ENCODE data around the gene THADA.
"Not testable (repeated sequence)": the region's sequence is repeated elsewhere in the genome, so short reads cannot be mapped to it uniquely, and the experiment has no call there.

THADA gene

GRCh38 chr2:43402452-43402937 lies 193.3 kb downstream of the THADA start:
- no peak for DNase-seq

GRCh38 chr2:43402002-43402401 lies 193.8 kb downstream of the THADA start:
- no peak for DNase-seq

- DNase-seq, result no peak
Observed at GRCh38 chr2:43400508-43400907, 195.3 kb downstream of the THADA start.

- DNase-seq, result no peak
Observed at GRCh38 chr2:43399515-43400264, 196.1 kb downstream of the THADA start.

- DNase-seq, result no peak
Observed at GRCh38 chr2:43399098-43399497, 196.7 kb downstream of the THADA start.

- DNase-seq, result no peak
Observed at GRCh38 chr2:43397821-43398220, 198.0 kb downstream of the THADA start.

GRCh38 chr2:43397411-43397810 lies 198.4 kb downstream of the THADA start:
- no peak for DNase-seq

- DNase-seq, result not testable (repeated sequence)
Observed at GRCh38 chr2:43396344-43396743, 199.5 kb downstream of the THADA start.

- no peak for DNase-seq
Observed at GRCh38 chr2:43393918-43394317, 201.9 kb downstream of the THADA start.

- DNase-seq, result no peak
Observed at GRCh38 chr2:43391878-43392215, 204.0 kb downstream of the THADA start.

GRCh38 chr2:43391201-43391877 lies 204.5 kb downstream of the THADA start:
- DNase-seq, result no peak

- DNase-seq, result peak; percentile 60
Observed at GRCh38 chr2:43389581-43390466, 206.0 kb downstream of the THADA start.

- no peak for DNase-seq
Observed at GRCh38 chr2:43388371-43388770, 207.5 kb downstream of the THADA start.

- DNase-seq, result no peak
Observed at GRCh38 chr2:43387092-43388062, 208.5 kb downstream of the THADA start.

GRCh38 chr2:43386679-43387078 lies 209.2 kb downstream of the THADA start:
- DNase-seq, result not testable (repeated sequence)

- no peak for DNase-seq
Observed at GRCh38 chr2:43384143-43384542, 211.7 kb downstream of the THADA start.

GRCh38 chr2:43383533-43383932 lies 212.3 kb downstream of the THADA start:
- DNase-seq, result no peak

GRCh38 chr2:43379494-43379893 lies 216.3 kb downstream of the THADA start:
- DNase-seq, result no peak

- DNase-seq, result no peak
Observed at GRCh38 chr2:43377327-43377726, 218.5 kb downstream of the THADA start.

GRCh38 chr2:43376523-43377198 lies 219.2 kb downstream of the THADA start:
- no peak for DNase-seq

GRCh38 chr2:43375746-43376522 lies 219.9 kb downstream of the THADA start:
- no peak for DNase-seq

All from NCI-H510A treated with DMSO at 0.1 percent for 48 hours (cell line).